PC-9 (cell line): ENCODE results near the gene CDK8. TPM values are rescaled to one million over a fixed set of nuclear protein-coding genes. Genes with fewer than 3 reads are reported as not detected.

Experiments used
- BruUV-seq: library from RNA; stranded (reverse); fragments of 400-500 nt; replicated peaks from 2 replicates; lab custom pipeline; 2021; lab: Mats Ljungman, UMichigan
- CTCF ChIA-PET: fragments of 300-600 bp; sonication (Branson Sonifier 250); formaldehyde crosslinking; loops from one replicate; lab custom pipeline; 2022; ENCODE audit warnings: antibody characterized with exemption; lab: Charles Lee
- POLR2A ChIA-PET: fragments of 300-600 bp; sonication (Branson Sonifier 250); formaldehyde crosslinking; loops from one replicate; lab custom pipeline; 2022; ENCODE audit warnings: antibody characterized with exemption; ENCODE audit not compliant: unreplicated experiment; lab: Charles Lee
- DNase-seq, 2 experiments: peaks; one replicate each; pipeline versions ENCODE4 v3.0.0 to v3.0.0-alpha.2; 2015 to 2022; ENCODE audit warnings: mixed read lengths in 1 of 2
- H2AFZ ChIP-seq: fragments of 200-600 bp; sonication (generic); 2 replicates; pipeline ENCODE4 v1.8.1; 2017; ENCODE audit warnings: antibody characterized with exemption
- H3F3A ChIP-seq: fragments of 200-600 bp; sonication (generic); 2 replicates; pipeline ENCODE4 v1.8.1; 2017; ENCODE audit warnings: antibody characterized with exemption, mild to moderate bottlenecking, low read depth; ENCODE audit not compliant: insufficient read depth
- H3K27ac ChIP-seq: fragments of 200-600 bp; sonication (generic); 2 replicates; pipeline ENCODE4 v1.6.1; 2016; ENCODE audit warnings: mixed run types
- H3K27me3 ChIP-seq: fragments of 200-600 bp; sonication (generic); 2 replicates; pipeline ENCODE4 v1.6.1; 2016; ENCODE audit warnings: low read depth, mixed run types; ENCODE audit not compliant: insufficient read depth
- H3K36me3 ChIP-seq: fragments of 200-600 bp; sonication (generic); 2 replicates; pipeline ENCODE4 v1.6.1; 2016; ENCODE audit warnings: low read depth, mixed run types
- H3K4me1 ChIP-seq: fragments of 200-600 bp; sonication (generic); replicated peaks from 2 replicates; pipeline ENCODE4 v1.6.1; 2016; ENCODE audit warnings: mixed run types; ENCODE audit not compliant: insufficient read depth
- H3K4me2 ChIP-seq: fragments of 200-600 bp; sonication (generic); 2 replicates; pipeline ENCODE4 v1.6.1; 2017; ENCODE audit warnings: mixed run types
- H3K4me3 ChIP-seq: fragments of 200-600 bp; sonication (generic); 2 replicates; pipeline ENCODE4 v1.6.1; 2016; ENCODE audit warnings: mixed run types
- H3K79me2 ChIP-seq: fragments of 200-600 bp; sonication (generic); 2 replicates; pipeline ENCODE4 v1.6.1; 2017; ENCODE audit warnings: low read depth, mixed run types
- H3K9me2 ChIP-seq: fragments of 200-600 bp; sonication (generic); 2 replicates; pipeline ENCODE4 v1.8.1; 2017; ENCODE audit warnings: mild to moderate bottlenecking; ENCODE audit not compliant: insufficient read depth
- H3K9me3 ChIP-seq: fragments of 200-600 bp; sonication (generic); 2 replicates; pipeline ENCODE4 v1.8.1; 2016; ENCODE audit warnings: low read depth; ENCODE audit not compliant: insufficient read depth
- H4K20me1 ChIP-seq: fragments of 200-600 bp; sonication (generic); 2 replicates; pipeline ENCODE4 v1.8.1; 2017; ENCODE audit not compliant: insufficient read depth
- CTCF ChIP-seq: fragments of 200-600 bp; sonication (generic); conservative IDR thresholded peaks from 2 replicates; pipeline ENCODE4 v1.6.1; 2017; ENCODE audit warnings: mixed run types, antibody characterized with exemption, mild to moderate bottlenecking, moderate library complexity
- EZH2 ChIP-seq: fragments of 200-600 bp; sonication (generic); IDR thresholded peaks from 2 replicates; pipeline ENCODE4 v1.8.0; 2017; ENCODE audit warnings: antibody characterized with exemption, low read depth
- intact Hi-C: fragments of 100-400 bp; cut with micrococcal nuclease; formaldehyde crosslinking; loops from one replicate; pipeline ENCODE4 v1.10.0; 2022; ENCODE audit not compliant: unreplicated experiment
- total RNA-seq: library from RNA; stranded (reverse); gene quantifications from 2 replicates; pipeline ENCODE4 v1.2.3, GENCODE V29; 2021

CDK8 gene
- total RNA-seq, 1 experiment from 2014 or later = 14.8 TPM

DNA sequence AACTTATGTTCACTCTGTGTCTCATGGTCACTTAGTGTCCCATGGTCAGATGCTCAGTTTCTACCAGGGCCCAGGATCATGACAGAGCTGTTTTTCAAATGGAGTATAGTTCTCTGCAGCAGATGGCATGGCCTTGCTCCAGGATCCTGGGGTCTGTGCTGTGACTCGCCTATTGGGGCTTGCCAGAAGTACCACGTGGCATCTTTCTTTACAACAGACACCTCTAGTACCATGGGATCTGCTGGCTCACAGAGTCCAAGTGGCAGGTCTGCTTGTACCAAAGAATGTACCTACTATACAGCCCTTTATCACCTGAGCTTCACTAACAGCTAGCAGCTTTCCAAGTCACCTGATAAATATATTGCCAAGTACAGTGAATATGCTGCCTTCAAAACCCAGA is 25.8 kb upstream of the CDK8 start:
- Histone ChIP-seq H2AFZ (no peak overlapping the region), H3K9me3 (no peaks in the 10 kb centered on the region), H3K4me3 (no peak overlapping the region), H3K9me2 (no peaks in the 10 kb centered on the region), H3F3A (no peaks in the 10 kb centered on the region), H4K20me1 (no peaks in the 10 kb centered on the region), H3K27ac (no peak overlapping the region), H3K79me2 (no peaks in the 10 kb centered on the region), H3K4me2 (no peak overlapping the region), H3K4me1 (no peaks in the 10 kb centered on the region), H3K36me3 (no peaks in the 10 kb centered on the region), H3K27me3 (no peaks in the 10 kb centered on the region)
- BruUV-seq = no TSS peak
- ChIA-PET CTCF (no interaction called here), POLR2A (no interaction called here)
- DNase-seq = no peak
- intact Hi-C loops = no loop called here
- TF ChIP-seq CTCF (no peak), EZH2 (no peak)

DNA sequence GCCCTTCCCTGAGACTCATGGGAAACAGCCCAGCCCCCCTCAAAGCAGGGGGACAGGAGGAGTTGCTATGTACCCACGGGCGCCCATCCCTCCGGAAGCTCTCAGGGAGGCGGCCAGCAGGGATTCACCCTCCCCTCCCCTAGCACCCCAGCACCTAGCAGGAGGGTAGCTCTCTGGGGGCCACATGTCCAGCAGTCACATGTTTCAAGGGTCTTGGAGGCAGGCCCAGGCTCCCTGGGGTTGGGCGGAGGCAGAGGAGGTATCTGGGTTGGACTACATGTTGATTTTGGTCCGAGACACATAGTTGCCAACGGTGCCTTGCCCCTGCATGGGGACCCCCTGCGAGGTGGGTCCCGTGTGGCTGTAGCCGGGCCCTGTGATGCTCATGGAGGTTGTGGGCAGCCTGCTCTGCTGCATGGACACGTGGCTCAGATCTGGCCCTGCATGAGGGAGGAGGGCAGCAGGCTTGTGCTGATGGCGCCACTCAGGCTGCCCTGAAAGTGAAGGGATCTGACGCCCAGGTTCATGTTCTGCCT is 24.8 kb upstream of the CDK8 start:
- BruUV-seq = no TSS peak
- no peak overlapping the region for H3K4me2 ChIP-seq
- H3K9me2 ChIP-seq = no peaks in the 10 kb centered on the region
- no peak for TF ChIP-seq CTCF
- no peak for TF ChIP-seq EZH2
- no peaks in the 10 kb centered on the region for H3K9me3 ChIP-seq
- H3K79me2 ChIP-seq = no peaks in the 10 kb centered on the region
- ChIA-PET CTCF (no interaction called here), POLR2A (no interaction called here)
- intact Hi-C loops = no loop called here
- H4K20me1 ChIP-seq = no peaks in the 10 kb centered on the region
- H2AFZ ChIP-seq = no peak overlapping the region
- no peak overlapping the region for H3K4me3 ChIP-seq
- no peaks in the 10 kb centered on the region for H3F3A ChIP-seq
- H3K27ac ChIP-seq = no peak overlapping the region
- H3K36me3 ChIP-seq = no peaks in the 10 kb centered on the region
- H3K27me3 ChIP-seq = no peaks in the 10 kb centered on the region
- DNase-seq = no peak
- no peaks in the 10 kb centered on the region for H3K4me1 ChIP-seq

DNA sequence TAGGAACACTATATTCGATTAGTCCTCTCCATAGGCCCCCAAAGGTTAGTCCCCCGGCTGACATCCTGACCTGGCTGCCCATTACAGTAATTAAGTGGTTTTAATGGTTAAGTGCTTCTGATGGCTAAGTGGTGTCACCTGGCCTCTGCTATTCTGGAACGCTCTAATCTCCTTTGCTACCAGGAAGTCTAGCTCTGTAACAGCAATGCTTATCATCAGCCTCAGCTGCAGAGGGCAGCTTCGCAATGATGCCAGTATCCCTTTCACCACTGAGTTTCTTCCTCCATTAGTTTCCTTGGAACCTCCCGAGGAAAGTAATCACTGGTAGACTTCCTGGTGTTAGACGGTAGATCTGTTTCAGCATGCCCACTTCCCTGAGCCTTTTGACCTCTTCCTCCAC is 23.2 kb upstream of the CDK8 start:
- no peak overlapping the region for H3K4me2 ChIP-seq
- H3K4me3 ChIP-seq = no peak overlapping the region
- H3K9me2 ChIP-seq = no peaks in the 10 kb centered on the region
- ChIA-PET CTCF (no interaction called here), POLR2A (no interaction called here)
- peaks cover 3% of the 10 kb centered on the region; the same call in 1 of the 2 replicates for H3K27me3 ChIP-seq
- no peak for DNase-seq
- no peaks in the 10 kb centered on the region for H4K20me1 ChIP-seq
- H3K9me3 ChIP-seq = no peaks in the 10 kb centered on the region
- intact Hi-C loops = no loop called here
- H3F3A ChIP-seq = no peaks in the 10 kb centered on the region
- no TSS peak for BruUV-seq
- H3K36me3 ChIP-seq = no peaks in the 10 kb centered on the region
- H3K4me1 ChIP-seq = no peaks in the 10 kb centered on the region
- H2AFZ ChIP-seq = no peak overlapping the region
- TF ChIP-seq EZH2 = no peak
- no peak for TF ChIP-seq CTCF
- no peak overlapping the region for H3K27ac ChIP-seq
- no peaks in the 10 kb centered on the region for H3K79me2 ChIP-seq
